ENCODE results near the gene RHBG. TPM values are rescaled to one million over a fixed set of nuclear protein-coding genes. Genes with fewer than 3 reads are reported as not detected.
"Not testable (repeated sequence)": the region's sequence is repeated elsewhere in the genome, so short reads cannot be mapped to it uniquely, and the experiment has no call there.

RHBG gene
- 2.8 TPM for total RNA-seq

GRCh38 chr1:156368889-156369684 lies at the start of gene RHBG:
Gene RHBG, plus strand, starts transcription at chr1:156369211. Its CDS starts 39 bp downstream, at chr1:156369250.
- DNase-seq (ENCODE audit: low spot score): peak; percentile 61

GRCh38 chr1:156319664-156320063 lies 49.3 kb upstream of the RHBG start:
- DNase-seq (ENCODE audit: low spot score): no peak

GRCh38 chr1:156320560-156320959 lies 48.5 kb upstream of the RHBG start:
- DNase-seq (ENCODE audit: low spot score): no peak

GRCh38 chr1:156323179-156323578 lies 45.8 kb upstream of the RHBG start:
- DNase-seq (ENCODE audit: low spot score): not testable (repeated sequence)

GRCh38 chr1:156336242-156336641 lies 32.8 kb upstream of the RHBG start:
- DNase-seq (ENCODE audit: low spot score): no peak

GRCh38 chr1:156337052-156337887 lies 31.7 kb upstream of the RHBG start:
- no peak for DNase-seq (ENCODE audit: low spot score)

- DNase-seq (ENCODE audit: low spot score): no peak
These were observed 31.2 kb upstream of the RHBG start for GRCh38 chr1:156337888-156338179.

GRCh38 chr1:156338180-156338976 lies 30.6 kb upstream of the RHBG start, which contains the start of the genes CCT3 and TSACC:
Gene CCT3, minus strand, starts transcription at chr1:156338292. Its CDS starts 108 bp downstream, at chr1:156338184.
Gene TSACC, plus strand, starts transcription at chr1:156338526. Its CDS starts 1,232 bp downstream, at chr1:156339758.
- peak; percentile 99 for DNase-seq (ENCODE audit: low spot score)

- no peak for DNase-seq (ENCODE audit: low spot score)
These were observed 26.6 kb upstream of the RHBG start for GRCh38 chr1:156342166-156342955.

GRCh38 chr1:156344409-156344808 lies 24.6 kb upstream of the RHBG start:
- DNase-seq (ENCODE audit: low spot score): no peak

- DNase-seq (ENCODE audit: low spot score): not testable (repeated sequence)
These were observed 23.0 kb upstream of the RHBG start for GRCh38 chr1:156346035-156346434.

- no peak for DNase-seq (ENCODE audit: low spot score)
These were observed 22.4 kb upstream of the RHBG start for GRCh38 chr1:156346636-156347035.

GRCh38 chr1:156347331-156347730 lies 21.7 kb upstream of the RHBG start:
- DNase-seq (ENCODE audit: low spot score): no peak

- not testable (repeated sequence) for DNase-seq (ENCODE audit: low spot score)
These were observed 16.5 kb upstream of the RHBG start for GRCh38 chr1:156352481-156352880.

GRCh38 chr1:156356262-156356874 lies 12.6 kb upstream of the RHBG start:
- no peak for DNase-seq (ENCODE audit: low spot score)

GRCh38 chr1:156356875-156357534 lies 12.0 kb upstream of the RHBG start:
- peak; percentile 62 for DNase-seq (ENCODE audit: low spot score)

GRCh38 chr1:156357977-156358376 lies 11.0 kb upstream of the RHBG start:
- no peak for DNase-seq (ENCODE audit: low spot score)

GRCh38 chr1:156358641-156359040 lies 10.4 kb upstream of the RHBG start:
- no peak for DNase-seq (ENCODE audit: low spot score)

- no peak for DNase-seq (ENCODE audit: low spot score)
These were observed 9.8 kb upstream of the RHBG start for GRCh38 chr1:156359249-156359648.

- DNase-seq (ENCODE audit: low spot score): no peak
These were observed 9.0 kb upstream of the RHBG start for GRCh38 chr1:156359973-156360372.

All from ureter (tissue), 1 donor.